Measurements from ENCODE around the gene NF2.

DNA sequence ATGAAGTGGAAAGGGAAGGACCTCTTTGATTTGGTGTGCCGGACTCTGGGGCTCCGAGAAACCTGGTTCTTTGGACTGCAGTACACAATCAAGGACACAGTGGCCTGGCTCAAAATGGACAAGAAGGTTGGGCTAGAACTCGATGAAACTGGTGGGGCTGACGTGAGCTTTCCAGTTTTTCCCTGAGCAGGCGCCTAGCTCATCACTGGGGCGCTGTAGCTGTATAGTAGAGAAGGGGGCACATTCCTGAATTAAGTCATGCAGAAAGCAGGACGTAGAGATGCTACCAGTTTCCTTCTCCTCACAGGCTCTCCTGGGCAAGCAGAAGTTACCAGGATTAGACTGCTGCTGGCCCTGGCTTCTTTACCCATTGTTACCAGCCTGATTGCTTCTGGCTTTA, 33.3 kb downstream of the NF2 start:
- no peak for TF ChIP-seq CTCF (IDR thresholded peaks at IDR 0.05)
- TF ChIP-seq EP300 (IDR thresholded peaks at IDR 0.05) = no peak
- no peak for TF ChIP-seq POLR2AphosphoS5 (IDR thresholded peaks at IDR 0.05)
- no peak for TF ChIP-seq POLR2A (IDR thresholded peaks at IDR 0.05)
